Spleen (tissue), 11 donors: Measurements from ENCODE around the gene RNF26. TPM values are rescaled to one million over a fixed set of nuclear protein-coding genes. Genes with fewer than 3 reads are reported as not detected.

Experiments used
- DNase-seq: peaks from one replicate; pipeline ENCODE4 v3.0.0-alpha.2; 2020
- H3K27ac ChIP-seq, 8 donors: fragments of 200-600 bp; sonication (generic) in 7 of 8; 1 replicate in 4 of 8; 2 replicates in 4 of 8; pipeline versions ENCODE4 v1.5.0 to v1.8.0; 2016 to 2021; ENCODE audit warnings: inconsistent platforms in 4 of 8, mild to moderate bottlenecking in 4 of 8, moderate library complexity in 1 of 8
- H3K27me3 ChIP-seq, 7 donors: fragments of 200-600 bp; sonication (generic) in 6 of 7; replicated peaks in 1 of 7; 1 replicate in 4 of 7; 2 replicates in 3 of 7; pipeline versions ENCODE4 v1.5.0 to v1.8.0; 2016 to 2021; ENCODE audit warnings: inconsistent platforms in 3 of 7, mild to moderate bottlenecking in 1 of 7
- H3K36me3 ChIP-seq, 6 donors: fragments of 200-600 bp; sonication (generic) in 5 of 6; 1 replicate in 4 of 6; 2 replicates in 2 of 6; pipeline versions ENCODE4 v1.5.0 to v1.8.0; 2016 to 2021; ENCODE audit warnings: inconsistent platforms in 2 of 6
- H3K4me1 ChIP-seq, 6 donors: fragments of 200-600 bp; sonication (generic) in 5 of 6; 1 replicate in 3 of 6; 2 replicates in 3 of 6; pipeline versions ENCODE4 v1.5.0 to v1.8.0; 2016 to 2021; ENCODE audit warnings: inconsistent platforms in 3 of 6
- H3K4me3 ChIP-seq, 8 donors: fragments of 200-600 bp; sonication (generic) in 7 of 8; 1 replicate in 4 of 8; 2 replicates in 4 of 8; pipeline versions ENCODE4 v1.5.0 to v1.8.0; 2016 to 2021; ENCODE audit warnings: inconsistent platforms in 4 of 8, mild to moderate bottlenecking in 4 of 8, moderate library complexity in 2 of 8
- H3K9me3 ChIP-seq, 8 donors: fragments of 200-600 bp; sonication (generic) in 7 of 8; 1 replicate in 4 of 8; 2 replicates in 4 of 8; pipeline versions ENCODE4 v1.5.0 to v1.8.0; 2016 to 2021; ENCODE audit warnings: inconsistent platforms in 4 of 8
- POLR2A ChIP-seq, 3 donors: fragments of 450-650 bp; IDR thresholded peaks; one replicate each; pipeline ENCODE4 v1.5.1; 2017; ENCODE audit warnings: antibody characterized with exemption in 3 of 3, mild to moderate bottlenecking in 1 of 3
- POLR2AphosphoS5 ChIP-seq, 3 donors: sonication (generic); formaldehyde crosslinking; IDR thresholded peaks; one replicate each; pipeline ENCODE4 v1.5.1; 2017; ENCODE audit warnings: antibody characterized with exemption in 3 of 3
- WGBS, 5 donors: extraction: QIAGEN DNeasy Blood & Tissue Kit in 3 of 5; methylation state at CpG; one replicate each; pipeline versions ENCODE4 v1.1.5 to v1.1.7; 2013 to 2018; 5-methylcytosine and 5-hydroxymethylcytosine counted together
- intact Hi-C: fragments of 100-400 bp; cut with DNase I; formaldehyde crosslinking; loops from one replicate; pipeline ENCODE4 v1.15.0; 2023; ENCODE audit warnings: low total_unique reads
- polyA plus RNA-seq, 3 donors: library from polyadenylated mRNA; stranded (reverse); fragments of 200-250 nt; gene quantifications; one replicate each; pipeline ENCODE4 v1.2.1, GENCODE V29; 2013
- total RNA-seq, 7 donors: library from RNA; depleted of rRNA in 3 of 7; stranded (reverse); fragments of >200 nt in 3 of 7; fragmentation: NEBNext Ultra II Directional in 4 of 7; extraction: Animal tissue kit (Norgen Biotek cat#: 25700) in 4 of 7; gene quantifications; one replicate each; pipeline versions ENCODE4 v1.1.0 to v1.2.1, GENCODE V29; 2016 to 2021
- TF ChIP-seq, protein P1 (sequence below), 11 experiments: fragments of 200-600 bp in 7 of 11; fragments of 450-650 bp in 4 of 11; sonication (generic) in 4 of 11; IDR thresholded peaks in 8 of 11; conservative IDR thresholded peaks in 3 of 11; 1 replicate in 7 of 11; 2 replicates in 4 of 11; pipeline versions ENCODE4 v1.4.0 to v1.8.0; 2016 to 2021; ENCODE audit warnings: antibody characterized with exemption in 11 of 11, inconsistent platforms in 4 of 11, mild to moderate bottlenecking in 1 of 11
- donor health status: healthy with polysubstance abuse.
- donor health status: DM: no; HTN: no; CAD: no; lungs with moderate emphysema.
- donor health status: DM: no; HTN: no; CAD: no.
- donor health status: Bipolar disorder and iron deficiency.
- donor health status: healthy.
- donor health status: DM: no; HTN: no; CAD: no.
- donor health status: DM: yes; HTN: yes; CAD: no.

Gene RNF26
- total and polyA plus RNA-seq, 10 donors: 8.6 to 18.2 (median 15.0) TPM

GRCh38 chr11:119377961-119378667, 43.8 kb downstream of the RNF26 start:
- no peak overlapping the region for H3K27ac ChIP-seq
- peaks cover 0 to 38% (median 0%) of the 10 kb centered on the region in 7 donors for H3K27me3 ChIP-seq
- no peak overlapping the region for H3K4me3 ChIP-seq
- TF ChIP-seq POLR2AphosphoS5 (IDR thresholded peaks at IDR 0.05) (no peak), POLR2A (IDR thresholded peaks at IDR 0.05) (no peak)
- TF ChIP-seq, protein P1, sequence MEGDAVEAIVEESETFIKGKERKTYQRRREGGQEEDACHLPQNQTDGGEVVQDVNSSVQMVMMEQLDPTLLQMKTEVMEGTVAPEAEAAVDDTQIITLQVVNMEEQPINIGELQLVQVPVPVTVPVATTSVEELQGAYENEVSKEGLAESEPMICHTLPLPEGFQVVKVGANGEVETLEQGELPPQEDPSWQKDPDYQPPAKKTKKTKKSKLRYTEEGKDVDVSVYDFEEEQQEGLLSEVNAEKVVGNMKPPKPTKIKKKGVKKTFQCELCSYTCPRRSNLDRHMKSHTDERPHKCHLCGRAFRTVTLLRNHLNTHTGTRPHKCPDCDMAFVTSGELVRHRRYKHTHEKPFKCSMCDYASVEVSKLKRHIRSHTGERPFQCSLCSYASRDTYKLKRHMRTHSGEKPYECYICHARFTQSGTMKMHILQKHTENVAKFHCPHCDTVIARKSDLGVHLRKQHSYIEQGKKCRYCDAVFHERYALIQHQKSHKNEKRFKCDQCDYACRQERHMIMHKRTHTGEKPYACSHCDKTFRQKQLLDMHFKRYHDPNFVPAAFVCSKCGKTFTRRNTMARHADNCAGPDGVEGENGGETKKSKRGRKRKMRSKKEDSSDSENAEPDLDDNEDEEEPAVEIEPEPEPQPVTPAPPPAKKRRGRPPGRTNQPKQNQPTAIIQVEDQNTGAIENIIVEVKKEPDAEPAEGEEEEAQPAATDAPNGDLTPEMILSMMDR (IDR thresholded peaks at IDR 0.05 in 8 of 11, conservative IDR thresholded peaks at IDR 0.05 in 3 of 11): no peak
- no peak for DNase-seq
- H3K4me1 ChIP-seq: peaks cover 0 to 55% (median 27%) of the 10 kb centered on the region in 6 donors
- WGBS, 5 donors: 66 to 86% (median 80%) methylated on average over 4 to 6 of the region's 6 CpGs
- H3K9me3 ChIP-seq: no peaks in the 10 kb centered on the region
- intact Hi-C loops: no loop called here
- no peaks in the 10 kb centered on the region for H3K36me3 ChIP-seq

DNA sequence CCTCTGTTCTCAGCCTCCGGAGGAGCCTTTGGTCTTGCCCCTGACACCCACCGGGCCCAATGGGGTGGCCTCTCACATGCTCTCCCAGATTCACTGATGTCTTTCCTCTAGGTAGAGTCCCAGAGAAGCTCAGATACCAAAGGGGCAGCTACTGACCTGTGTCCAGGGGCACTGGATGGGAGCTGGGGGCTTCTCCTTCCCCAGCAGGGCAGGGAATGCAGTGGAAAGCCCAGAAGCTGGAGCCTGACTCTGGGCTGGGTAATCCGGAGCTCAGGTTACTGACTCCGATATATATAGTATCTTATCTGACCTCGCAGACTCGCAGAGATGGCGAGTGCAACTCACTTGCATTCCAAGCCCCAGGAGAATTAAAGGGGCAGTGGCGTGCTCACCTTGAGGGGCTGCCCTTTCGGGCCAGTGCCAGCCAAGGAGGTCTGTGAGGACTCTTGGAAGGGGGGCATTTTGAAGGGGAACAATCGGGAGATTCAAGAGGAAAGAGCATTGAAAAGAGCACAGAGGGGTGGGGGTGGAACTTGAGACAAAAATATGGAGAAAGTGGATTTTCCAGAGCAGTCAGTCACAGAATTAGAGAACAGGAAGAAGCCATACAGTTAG, 44.6 kb downstream of the RNF26 start:
- no peak overlapping the region for H3K4me3 ChIP-seq
- H3K4me1 ChIP-seq: peaks cover 0 to 49% (median 24%) of the 10 kb centered on the region in 6 donors
- H3K9me3 ChIP-seq: no peaks in the 10 kb centered on the region
- WGBS, 5 donors: 71 to 86% (median 84%) methylated on average over 10 of the region's 10 CpGs
- intact Hi-C loops: no loop called here
- TF ChIP-seq, protein P1 (IDR thresholded peaks at IDR 0.05 in 8 of 11, conservative IDR thresholded peaks at IDR 0.05 in 3 of 11): no peak
- TF ChIP-seq POLR2A (IDR thresholded peaks at IDR 0.05) (no peak), POLR2AphosphoS5 (IDR thresholded peaks at IDR 0.05) (no peak)
- no peak for DNase-seq
- H3K27me3 ChIP-seq: peaks cover 0 to 41% (median 0%) of the 10 kb centered on the region in 7 donors
- H3K27ac ChIP-seq: no peak overlapping the region
- no peaks in the 10 kb centered on the region for H3K36me3 ChIP-seq

- Histone ChIP-seq H3K27ac (no peak overlapping the region), H3K27me3 (peaks cover 0 to 44% (median 0%) of the 10 kb centered on the region in 7 donors), H3K36me3 (no peaks in the 10 kb centered on the region), H3K4me3 (peak overlapping the region in 1 of 8 donors; percentile 74), H3K9me3 (no peaks in the 10 kb centered on the region), H3K4me1 (peaks cover 0 to 36% (median 19%) of the 10 kb centered on the region in 6 donors)
- DNase-seq: no peak
- WGBS, 5 donors: 69 to 87% (median 79%) methylated on average over 8 to 13 of the region's 13 CpGs
- TF ChIP-seq POLR2AphosphoS5 (IDR thresholded peaks at IDR 0.05) (no peak), POLR2A (IDR thresholded peaks at IDR 0.05) (no peak)
- TF ChIP-seq, protein P1 (IDR thresholded peaks at IDR 0.05 in 8 of 11, conservative IDR thresholded peaks at IDR 0.05 in 3 of 11): no peak
- intact Hi-C loops: no loop called here
Observed at GRCh38 chr11:119380160-119380826, 46.0 kb downstream of the RNF26 start.

DNA sequence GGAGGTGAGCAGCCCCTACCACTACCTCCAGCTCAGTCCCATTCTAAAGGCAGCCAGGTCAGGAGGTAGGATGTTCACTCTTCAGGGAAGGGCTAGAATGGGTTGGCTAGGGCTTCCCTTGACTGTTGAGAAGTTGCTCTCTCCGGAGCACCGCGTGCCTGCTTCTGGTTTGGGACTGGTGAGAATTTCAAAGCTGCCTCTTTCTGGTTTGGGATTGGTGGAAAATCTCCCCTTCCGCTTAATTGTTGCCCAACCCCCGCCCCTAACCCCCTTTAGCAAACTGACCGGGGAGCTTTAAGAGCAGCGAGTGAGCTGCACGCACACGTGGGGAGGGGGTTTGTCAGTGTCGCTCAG, 46.5 kb downstream of the RNF26 start:
- no peaks in the 10 kb centered on the region for H3K36me3 ChIP-seq
- no peak overlapping the region for H3K27ac ChIP-seq
- 4 to 14% (median 8%) methylated on average over 8 to 10 of the region's 10 CpGs for WGBS, 5 donors
- H3K27me3 ChIP-seq: peaks cover 0 to 44% (median 0%) of the 10 kb centered on the region in 7 donors
- peak overlapping the region in 6 of 8 donors; percentile 45 to 74 (median 51) for H3K4me3 ChIP-seq
- no peaks in the 10 kb centered on the region for H3K9me3 ChIP-seq
- no peak for DNase-seq
- H3K4me1 ChIP-seq: peaks cover 0 to 34% (median 19%) of the 10 kb centered on the region in 6 donors
- intact Hi-C loops: no loop called here
- TF ChIP-seq POLR2AphosphoS5 (IDR thresholded peaks at IDR 0.05): no peak
- TF ChIP-seq, protein P1 (IDR thresholded peaks at IDR 0.05 in 8 of 11, conservative IDR thresholded peaks at IDR 0.05 in 3 of 11): no peak
- no peak for TF ChIP-seq POLR2A (IDR thresholded peaks at IDR 0.05)
